B cell (primary cell): ENCODE results near the gene NAA15.

Experiments used
- EZH2 ChIP-seq: IDR thresholded peaks from 2 replicates; pipeline ENCODE4 v1.6.1; 2012; ENCODE audit warnings: borderline replicate concordance, low read depth, mild to moderate bottlenecking, moderate library complexity, low read length; ENCODE audit not compliant: insufficient read depth, poor library complexity, severe bottlenecking
- TF ChIP-seq, protein P1 (sequence below): fragments of 200-600 bp; IDR thresholded peaks from one replicate; pipeline ENCODE4 v1.8.0; 2022; ENCODE audit warnings: antibody characterized with exemption, mild to moderate bottlenecking

DNA sequence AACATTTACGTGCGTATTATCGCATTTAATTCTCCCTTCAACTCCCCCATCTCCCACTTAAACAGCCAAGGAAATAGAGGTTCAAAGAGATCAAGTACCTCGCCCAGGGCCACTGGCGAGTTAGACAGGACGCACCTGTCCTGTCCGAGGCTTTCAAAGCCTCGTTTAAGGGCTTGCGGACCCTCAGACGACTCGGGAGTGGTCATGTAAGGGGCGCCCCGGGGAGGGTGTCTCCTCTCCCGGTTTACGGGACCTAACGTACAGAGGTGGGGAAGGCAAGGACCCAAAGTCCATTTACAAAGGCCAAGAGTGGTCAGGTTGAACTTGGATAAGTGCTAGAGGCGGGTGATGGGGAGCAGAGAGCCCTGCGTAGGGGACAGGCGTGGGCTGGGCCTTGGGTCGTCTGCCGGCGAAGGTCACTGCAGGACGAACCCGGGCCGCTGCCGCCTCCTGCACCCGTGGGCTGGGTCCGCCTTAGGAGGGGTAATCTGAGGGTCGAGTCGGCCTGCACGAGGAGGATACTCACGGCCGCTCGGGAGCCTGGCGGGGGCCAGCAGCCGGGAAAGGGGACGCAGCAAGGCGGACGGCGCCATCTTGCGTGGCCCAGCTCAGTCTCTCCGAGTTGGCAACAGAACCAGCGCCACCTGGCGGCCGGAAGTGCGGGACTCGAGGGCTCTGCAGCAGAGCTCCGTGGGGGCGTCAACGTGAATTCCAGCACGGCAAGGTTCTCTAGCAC, 5.9 kb upstream of the NAA15 start:
- TF ChIP-seq, protein P1, sequence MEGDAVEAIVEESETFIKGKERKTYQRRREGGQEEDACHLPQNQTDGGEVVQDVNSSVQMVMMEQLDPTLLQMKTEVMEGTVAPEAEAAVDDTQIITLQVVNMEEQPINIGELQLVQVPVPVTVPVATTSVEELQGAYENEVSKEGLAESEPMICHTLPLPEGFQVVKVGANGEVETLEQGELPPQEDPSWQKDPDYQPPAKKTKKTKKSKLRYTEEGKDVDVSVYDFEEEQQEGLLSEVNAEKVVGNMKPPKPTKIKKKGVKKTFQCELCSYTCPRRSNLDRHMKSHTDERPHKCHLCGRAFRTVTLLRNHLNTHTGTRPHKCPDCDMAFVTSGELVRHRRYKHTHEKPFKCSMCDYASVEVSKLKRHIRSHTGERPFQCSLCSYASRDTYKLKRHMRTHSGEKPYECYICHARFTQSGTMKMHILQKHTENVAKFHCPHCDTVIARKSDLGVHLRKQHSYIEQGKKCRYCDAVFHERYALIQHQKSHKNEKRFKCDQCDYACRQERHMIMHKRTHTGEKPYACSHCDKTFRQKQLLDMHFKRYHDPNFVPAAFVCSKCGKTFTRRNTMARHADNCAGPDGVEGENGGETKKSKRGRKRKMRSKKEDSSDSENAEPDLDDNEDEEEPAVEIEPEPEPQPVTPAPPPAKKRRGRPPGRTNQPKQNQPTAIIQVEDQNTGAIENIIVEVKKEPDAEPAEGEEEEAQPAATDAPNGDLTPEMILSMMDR: peak; percentile 93
- no peak for TF ChIP-seq EZH2
